B cell (primary cell): ENCODE measurements around the gene FXYD1. TPM values are rescaled to one million over a fixed set of nuclear protein-coding genes. Genes with fewer than 3 reads are reported as not detected.

Experiments used
- ATAC-seq: fragments of 200-7000 bp; cut with Tn5 transposase; one replicate; pipeline ENCODE4 v1.10.0; 2021; ENCODE audit warnings: low read depth, mild to moderate bottlenecking, moderate number of reproducible peaks, moderate library complexity
- CTCF ChIA-PET: fragments of 350-600 bp; sonication (Branson Sonifier 250); formaldehyde crosslinking; loops from one replicate; lab custom pipeline; 2021; ENCODE audit warnings: antibody characterized with exemption, inconsistent platforms; lab: Charles Lee
- POLR2A ChIA-PET: fragments of 350-600 bp; sonication (Branson Sonifier 250); formaldehyde crosslinking; loops from one replicate; lab custom pipeline; 2021; ENCODE audit warnings: antibody characterized with exemption; lab: Charles Lee
- DNase-seq: peaks from one replicate; pipeline ENCODE4 v3.0.0; 2013
- H2AFZ ChIP-seq: 2 replicates; pipeline ENCODE4 v1.6.1; 2012; ENCODE audit warnings: mild to moderate bottlenecking, low read depth, low read length; ENCODE audit not compliant: insufficient read depth, poor library complexity, severe bottlenecking
- H3K27ac ChIP-seq, 2 donors: 1 replicate in 1 of 2; 2 replicates in 1 of 2; pipeline ENCODE4 v1.5.1; 2012 to 2013; ENCODE audit warnings: low read length in 2 of 2, mild to moderate bottlenecking in 2 of 2, moderate library complexity in 1 of 2
- H3K27me3 ChIP-seq, 4 experiments: fragments of 200-600 bp in 1 of 4; sonication (generic) in 1 of 4; replicated peaks in 1 of 4; 1 replicate in 2 of 4; 2 replicates in 2 of 4; pipeline versions ENCODE4 v1.6.1 to v1.7.0; 2013 to 2016; ENCODE audit warnings: low read length in 3 of 4, mild to moderate bottlenecking in 2 of 4, mixed read lengths in 1 of 4, moderate library complexity in 1 of 4; ENCODE audit not compliant: insufficient read depth in 4 of 4, control insufficient read depth in 3 of 4; ENCODE audit errors: control extremely low read depth in 1 of 4
- H3K36me3 ChIP-seq, 2 experiments: replicated peaks in 1 of 2; 1 replicate in 1 of 2; 2 replicates in 1 of 2; pipeline versions ENCODE4 v1.6.1 to v1.7.1; 2013; ENCODE audit warnings: low read length in 1 of 2; ENCODE audit not compliant: insufficient read depth in 2 of 2, control insufficient read depth in 1 of 2; ENCODE audit errors: control extremely low read depth in 1 of 2, extremely low read depth in 1 of 2
- H3K4me1 ChIP-seq, 2 donors: fragments of 200-600 bp in 1 of 2; sonication (generic) in 1 of 2; 1 replicate in 1 of 2; 2 replicates in 1 of 2; pipeline versions ENCODE4 v1.5.1 to v1.6.1; 2013 to 2017; ENCODE audit warnings: low read length in 2 of 2; ENCODE audit not compliant: control insufficient read depth in 2 of 2, insufficient read depth in 2 of 2
- H3K4me2 ChIP-seq: replicated peaks from 2 replicates; pipeline ENCODE3; 2012; ENCODE audit warnings: mild to moderate bottlenecking, low read depth, low read length; ENCODE audit not compliant: poor library complexity, severe bottlenecking
- H3K4me3 ChIP-seq, 5 experiments: fragments of 200-600 bp in 1 of 5; sonication (generic) in 1 of 5; 1 replicate in 3 of 5; 2 replicates in 2 of 5; pipeline versions ENCODE4 v1.5.1 to v1.7.0; 2011 to 2016; ENCODE audit warnings: low read length in 4 of 5, mild to moderate bottlenecking in 4 of 5, low read depth in 2 of 5, control low read depth in 1 of 5, moderate library complexity in 1 of 5; ENCODE audit not compliant: insufficient read depth in 1 of 5; ENCODE audit errors: control extremely low read depth in 1 of 5, extremely low read depth in 1 of 5
- H3K79me2 ChIP-seq: fragments of 200-600 bp; sonication (generic); one replicate; pipeline ENCODE4 v1.6.0; 2016; ENCODE audit warnings: low read length; ENCODE audit not compliant: control insufficient read depth, insufficient read depth
- H3K9ac ChIP-seq: fragments of 200-600 bp; sonication (generic); 2 replicates; pipeline ENCODE4 v1.6.1; 2017; ENCODE audit warnings: mild to moderate bottlenecking, low read length, moderate library complexity
- H3K9me3 ChIP-seq, 3 donors: one replicate each; pipeline versions ENCODE4 v1.6.1 to v1.7.1; 2013; ENCODE audit warnings: low read length in 2 of 3; ENCODE audit not compliant: control insufficient read depth in 2 of 3, insufficient read depth in 1 of 3; ENCODE audit errors: control extremely low read depth in 1 of 3
- H4K20me1 ChIP-seq: 2 replicates; pipeline ENCODE4 v1.6.0; 2012; ENCODE audit warnings: mild to moderate bottlenecking, low read length; ENCODE audit not compliant: insufficient read depth, control insufficient read depth, poor library complexity, severe bottlenecking
- H3K27ac Mint-ChIP-seq: one replicate; pipeline ENCODE4 v1.8.0; 2021; ENCODE audit warnings: mixed read lengths
- H3K27me3 Mint-ChIP-seq: one replicate; pipeline ENCODE4 v1.8.0; 2021; ENCODE audit warnings: mixed read lengths
- H3K4me1 Mint-ChIP-seq: one replicate; pipeline ENCODE4 v1.8.0; 2021; ENCODE audit warnings: mixed read lengths
- H3K4me3 Mint-ChIP-seq: one replicate; pipeline ENCODE4 v1.8.0; 2021; ENCODE audit warnings: mixed read lengths
- H3K9me3 Mint-ChIP-seq: one replicate; pipeline ENCODE4 v1.8.0; 2022; ENCODE audit warnings: mixed read lengths; ENCODE audit not compliant: insufficient read depth
- EZH2 ChIP-seq: IDR thresholded peaks from 2 replicates; pipeline ENCODE4 v1.6.1; 2012; ENCODE audit warnings: borderline replicate concordance, low read depth, mild to moderate bottlenecking, moderate library complexity, low read length; ENCODE audit not compliant: insufficient read depth, poor library complexity, severe bottlenecking
- WGBS: methylation state at CpG from one replicate; pipeline ENCODE4 v1.1.5; 2013; ENCODE audit warnings: missing lambda C conversion rate; ENCODE audit not compliant: insufficient coverage; 5-methylcytosine and 5-hydroxymethylcytosine counted together
- intact Hi-C: fragments of 100-400 bp; cut with micrococcal nuclease; formaldehyde crosslinking; loops from one replicate; pipeline ENCODE4 v1.10.0; 2022
- polyA minus RNA-seq: library from RNA; depleted of rRNA, polyadenylated mRNA; stranded (reverse); fragments of >200 nt; gene quantifications from 2 replicates; pipeline ENCODE4 v1.2.3, GENCODE V29; 2012
- polyA plus RNA-seq: library from polyadenylated mRNA; depleted of rRNA; stranded (reverse); fragments of >200 nt; gene quantifications from 2 replicates; pipeline ENCODE4 v1.2.3, GENCODE V29; 2012
- total RNA-seq, 2 donors: library from RNA; stranded (reverse); fragments of 120-200 nt in 1 of 2; gene quantifications; 1 replicate in 1 of 2; 2 replicates in 1 of 2; pipeline versions ENCODE4 v1.2.3 to v1.2.4, GENCODE V29; 2013 to 2022
- TF ChIP-seq, protein P1 (sequence below): fragments of 200-600 bp; IDR thresholded peaks from one replicate; pipeline ENCODE4 v1.8.0; 2022; ENCODE audit warnings: antibody characterized with exemption, mild to moderate bottlenecking

Gene FXYD1
- total RNA-seq (3.8 and 4.7 TPM in 2 replicates), polyA plus RNA-seq (2.6 and 3.1 TPM in 2 replicates), polyA minus RNA-seq (1.3 TPM in 1 of 2 replicates, not detected in the other)
- 8.0 TPM for total RNA-seq (2013)

DNA sequence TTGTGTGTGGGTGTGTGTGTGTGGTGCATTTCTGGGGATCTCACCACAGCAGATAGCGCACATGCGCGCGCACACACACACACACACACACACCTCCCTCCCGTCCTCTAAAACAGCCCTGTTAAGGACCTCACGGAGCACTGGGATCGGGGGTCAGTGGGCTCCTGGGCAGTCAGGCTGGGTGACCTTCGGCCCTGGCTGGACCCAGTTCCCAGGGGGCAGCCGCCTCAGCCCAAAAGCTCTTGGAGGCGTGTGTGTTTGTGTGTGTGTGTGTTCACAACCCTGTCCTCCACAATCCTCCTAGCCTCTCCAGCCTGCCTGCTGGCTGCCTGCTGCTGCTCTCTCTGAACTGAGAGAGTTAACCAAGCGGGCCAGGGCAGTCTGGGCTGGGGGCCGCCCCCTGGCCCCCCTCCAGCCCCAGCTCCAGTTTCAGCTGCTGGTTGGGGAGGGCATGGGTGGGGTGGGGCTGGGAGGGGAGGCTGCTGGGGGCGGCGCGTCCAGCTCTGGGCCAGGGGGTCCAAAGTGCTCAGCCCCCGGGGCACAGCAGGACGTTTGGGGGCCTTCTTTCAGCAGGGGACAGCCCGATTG is at the start of gene FXYD1:
Gene FXYD1, plus strand, starts transcription at position 520 of the 588 bp plus-strand sequence. CDS start 1,256 bp downstream, outside the sequence.
- H3K9me3 Mint-ChIP-seq: no peaks in the 10 kb centered on the region
- Histone ChIP-seq H3K36me3 (no peaks in the 10 kb centered on the region), H3K27ac (no peak within 1 kb of the TSS), H3K27me3 (peaks cover 0 to 12% (median 3%) of the 10 kb centered on the region in 4 experiments), H3K9ac (no peak within 1 kb of the TSS), H4K20me1 (no peaks in the 10 kb centered on the region), H3K9me3 (peaks cover 0 to 2% (median 0%) of the 10 kb centered on the region in 3 donors), H3K4me1 (peaks cover 22 to 54% of the 10 kb centered on the region in 2 donors), H3K79me2 (no peaks in the 10 kb centered on the region), H2AFZ (no peak within 1 kb of the TSS), H3K4me2 (no peak within 1 kb of the TSS), H3K4me3 (no peak within 1 kb of the TSS)
- 100% methylated on average over 2 of the region's 18 CpGs for WGBS
- DNase-seq (no peak), ATAC-seq (no peak)
- ChIA-PET CTCF (interaction anchor here (1.5 to 5.9 kb wide), 3 partner anchors 53 to 94 kb away, joined by 4 to 65 read pairs (median 8); no protein-coding TSS in a partner anchor), POLR2A (no interaction called here)
- peaks cover 42% of the 10 kb centered on the region for H3K4me1 Mint-ChIP-seq
- peak within 1 kb of the TSS; percentile 12 for H3K27ac Mint-ChIP-seq
- H3K4me3 Mint-ChIP-seq: no peak within 1 kb of the TSS
- TF ChIP-seq, protein P1, sequence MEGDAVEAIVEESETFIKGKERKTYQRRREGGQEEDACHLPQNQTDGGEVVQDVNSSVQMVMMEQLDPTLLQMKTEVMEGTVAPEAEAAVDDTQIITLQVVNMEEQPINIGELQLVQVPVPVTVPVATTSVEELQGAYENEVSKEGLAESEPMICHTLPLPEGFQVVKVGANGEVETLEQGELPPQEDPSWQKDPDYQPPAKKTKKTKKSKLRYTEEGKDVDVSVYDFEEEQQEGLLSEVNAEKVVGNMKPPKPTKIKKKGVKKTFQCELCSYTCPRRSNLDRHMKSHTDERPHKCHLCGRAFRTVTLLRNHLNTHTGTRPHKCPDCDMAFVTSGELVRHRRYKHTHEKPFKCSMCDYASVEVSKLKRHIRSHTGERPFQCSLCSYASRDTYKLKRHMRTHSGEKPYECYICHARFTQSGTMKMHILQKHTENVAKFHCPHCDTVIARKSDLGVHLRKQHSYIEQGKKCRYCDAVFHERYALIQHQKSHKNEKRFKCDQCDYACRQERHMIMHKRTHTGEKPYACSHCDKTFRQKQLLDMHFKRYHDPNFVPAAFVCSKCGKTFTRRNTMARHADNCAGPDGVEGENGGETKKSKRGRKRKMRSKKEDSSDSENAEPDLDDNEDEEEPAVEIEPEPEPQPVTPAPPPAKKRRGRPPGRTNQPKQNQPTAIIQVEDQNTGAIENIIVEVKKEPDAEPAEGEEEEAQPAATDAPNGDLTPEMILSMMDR: no peak
- TF ChIP-seq EZH2: no peak
- peaks cover 14% of the 10 kb centered on the region for H3K27me3 Mint-ChIP-seq
- intact Hi-C loops: no loop called here

DNA sequence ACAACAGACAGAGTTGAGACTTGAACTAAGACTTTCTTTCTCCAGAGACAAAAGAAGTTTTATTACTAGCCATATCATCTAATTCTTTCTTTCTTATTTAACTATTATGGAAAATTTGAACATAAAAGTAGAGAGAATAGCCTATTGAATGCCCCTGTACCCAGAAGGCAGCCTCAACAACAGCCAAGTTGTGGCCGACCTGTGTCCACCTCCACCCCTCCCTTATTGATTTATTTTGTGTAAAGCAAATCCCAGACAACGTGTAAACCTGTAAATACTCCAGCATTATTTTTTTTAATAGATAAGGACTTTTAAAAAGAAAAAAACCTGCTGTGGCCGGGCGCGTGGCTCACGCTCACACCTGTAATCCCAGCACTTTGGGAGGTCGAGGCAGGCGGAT is 49.1 kb upstream of the FXYD1 start:
- H3K27ac ChIP-seq: peak overlapping the region in 1 of 2 donors; percentile 90

More for the DNA sequence above, 49.1 kb upstream of the FXYD1 start:
- H4K20me1 ChIP-seq: no peaks in the 10 kb centered on the region
- ChIA-PET CTCF (interaction anchor here (0.8 to 14.9 kb wide), 7 partner anchors 9 to 405 kb away, joined by 3 to 192 read pairs (median 5); no protein-coding TSS in a partner anchor), POLR2A (no interaction called here)
- H3K9me3 Mint-ChIP-seq: no peaks in the 10 kb centered on the region
- no peak for ATAC-seq
- DNase-seq: no peak
- H3K4me3 Mint-ChIP-seq: no peak overlapping the region
- peaks cover 61 to 62% of the 10 kb centered on the region in 2 donors for H3K4me1 ChIP-seq
- WGBS: 93% methylated on average over 5 of the region's 8 CpGs
- no peaks in the 10 kb centered on the region for H3K9me3 ChIP-seq
- H3K27me3 ChIP-seq: no peaks in the 10 kb centered on the region
- H3K27ac Mint-ChIP-seq: no peak overlapping the region
- H3K27me3 Mint-ChIP-seq: no peaks in the 10 kb centered on the region
- no peaks in the 10 kb centered on the region for H3K79me2 ChIP-seq
- H2AFZ ChIP-seq: no peak overlapping the region
- H3K9ac ChIP-seq: no peak overlapping the region
- H3K4me2 ChIP-seq: no peak overlapping the region
- intact Hi-C loops: loop anchor here (5.0 kb wide), 1 partner anchor 33 kb away; no protein-coding TSS in a partner anchor
- no peaks in the 10 kb centered on the region for H3K36me3 ChIP-seq
- H3K4me1 Mint-ChIP-seq: peaks cover 50% of the 10 kb centered on the region
- TF ChIP-seq, protein P1: no peak
- TF ChIP-seq EZH2: no peak
- no peak overlapping the region for H3K4me3 ChIP-seq
